Suppressor macrophage treated with lipopolysaccharide for 4 hours (primary cell): Measurements from ENCODE around the gene RNU5B-1.

Source experiments
- DNase-seq: peaks from one replicate; pipeline ENCODE4 v3.0.0-alpha.2; 2020

RNU5B-1 gene

DNA sequence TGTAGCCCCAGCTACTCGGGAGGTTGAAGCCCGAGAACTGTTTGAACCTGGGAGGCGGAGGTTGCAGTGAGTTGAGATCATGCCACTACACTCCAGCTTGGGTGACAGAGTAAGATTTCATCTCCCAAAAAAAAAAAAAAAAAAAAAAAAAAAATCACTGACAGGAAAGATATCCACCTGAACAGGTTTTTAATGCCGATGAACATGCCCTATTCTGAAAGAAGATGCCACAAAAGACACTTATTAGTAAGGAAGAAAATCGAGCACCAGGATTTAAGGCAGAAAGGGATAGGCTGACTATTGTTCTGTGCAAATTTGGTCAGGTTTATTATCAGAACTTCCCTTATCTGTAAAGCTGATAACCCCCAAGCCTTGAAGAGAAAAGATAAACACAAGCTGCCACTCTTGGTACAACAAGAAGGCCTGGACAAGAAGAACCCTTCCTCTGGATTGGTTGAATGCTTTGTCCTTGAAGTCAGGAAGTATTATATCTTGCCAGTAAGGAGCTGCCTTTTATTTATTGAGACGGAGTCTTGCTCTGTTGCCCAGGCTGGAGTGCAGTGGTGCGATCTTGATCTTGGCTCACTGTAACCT is 15.1 kb upstream of the RNU5B-1 start:
- no peak for DNase-seq

DNA sequence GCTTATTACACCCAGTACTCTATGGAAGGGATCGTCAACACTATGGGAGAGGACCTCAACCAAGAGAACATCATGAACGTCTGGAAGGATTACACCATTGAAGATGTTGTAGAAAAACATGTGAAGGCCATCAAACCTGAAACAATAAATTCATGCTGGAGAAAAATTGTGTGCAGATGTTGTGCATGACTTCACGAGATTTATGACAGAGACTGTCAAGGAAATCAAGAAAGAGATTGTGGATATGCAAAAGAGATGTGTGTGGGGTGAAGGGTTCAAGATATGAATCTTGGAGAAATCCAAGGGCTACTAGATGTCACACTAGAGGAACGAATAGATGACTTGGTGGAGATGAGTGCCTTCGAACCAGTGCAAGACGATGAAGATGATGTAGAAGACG is 14.2 kb upstream of the RNU5B-1 start:
- DNase-seq: no peak

GRCh38 chr15:65292938-65293518 is 11.4 kb upstream of the RNU5B-1 start:
- no peak for DNase-seq

DNA sequence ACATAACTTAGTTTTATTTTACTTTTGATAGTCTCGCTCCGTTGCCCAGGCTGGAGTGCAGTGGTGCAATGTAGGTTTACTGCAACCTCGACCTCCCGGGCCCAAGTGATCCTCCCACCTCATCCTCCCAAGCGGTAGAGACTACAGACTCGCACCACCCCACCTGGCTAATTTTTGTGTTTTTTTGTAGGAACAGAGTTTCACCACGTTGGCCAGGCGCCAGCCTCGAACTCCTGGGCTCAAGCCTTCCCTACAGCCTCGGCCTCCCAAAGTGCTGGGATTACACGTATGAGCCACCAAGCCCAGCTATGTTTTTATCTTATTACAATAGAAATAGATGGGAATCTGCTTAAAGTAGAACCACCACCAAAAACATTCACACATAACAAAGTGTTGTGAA is 5.7 kb upstream of the RNU5B-1 start:
- DNase-seq: no peak

DNA sequence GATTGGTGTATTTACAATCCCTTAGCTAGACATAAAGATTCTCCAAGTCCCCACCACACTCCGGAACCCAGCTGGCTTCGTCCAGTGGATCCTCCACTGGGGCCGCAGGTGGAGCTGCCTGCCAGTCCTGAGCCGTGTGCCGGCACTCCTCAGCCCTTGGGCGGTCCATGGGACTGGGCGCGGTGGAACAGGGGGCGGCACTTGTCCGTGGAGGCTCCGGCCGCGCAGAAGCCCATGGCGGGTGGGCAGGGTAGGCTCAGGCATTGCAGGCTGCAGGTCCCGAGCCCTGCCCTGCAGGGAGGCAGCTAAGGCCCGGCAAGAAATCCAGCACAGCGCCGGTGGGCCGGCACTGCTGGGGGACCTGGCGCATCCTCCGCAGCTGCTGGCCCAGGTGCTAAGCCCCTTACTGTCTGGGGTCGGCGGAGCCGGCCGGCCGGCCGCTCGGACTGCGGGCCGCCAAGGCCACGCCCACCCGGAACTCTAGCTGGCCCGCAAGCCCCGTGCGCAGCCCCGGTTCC is 3.5 kb upstream of the RNU5B-1 start:
- no peak for DNase-seq

DNA sequence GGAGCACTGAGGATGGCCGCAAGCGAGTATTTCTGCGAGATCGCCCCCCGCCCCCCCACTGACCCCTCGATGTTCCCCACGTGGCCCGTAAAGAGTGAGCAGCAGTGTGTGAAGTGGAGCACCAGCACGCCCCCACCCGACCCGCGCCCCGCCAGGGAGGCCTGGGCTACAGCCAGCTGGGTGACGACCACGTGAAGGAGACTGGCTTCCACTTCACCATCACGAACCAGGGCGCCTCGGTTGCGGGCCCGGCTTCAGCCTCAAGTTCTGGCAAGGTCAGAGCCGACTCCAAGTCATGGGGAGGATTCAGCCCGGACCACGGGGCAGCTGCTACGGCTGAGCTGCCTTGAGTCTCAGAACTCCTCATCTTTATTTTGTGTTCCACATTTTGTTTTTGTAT is 2.4 kb upstream of the RNU5B-1 start:
- DNase-seq: no peak

GRCh38 chr15:65303687-65304380 is 643 bp upstream of the RNU5B-1 start:
- peak; percentile 47 for DNase-seq

- no peak for DNase-seq
These were observed 777 bp downstream of the RNU5B-1 start for GRCh38 chr15:65305150-65305758.

- DNase-seq: no peak
These were observed 1.3 kb downstream of the RNU5B-1 start for GRCh38 chr15:65305776-65306175.

- no peak for DNase-seq
These were observed 2.1 kb downstream of the RNU5B-1 start for GRCh38 chr15:65306551-65306950.

GRCh38 chr15:65307978-65308377 is 3.5 kb downstream of the RNU5B-1 start:
- no peak for DNase-seq

DNA sequence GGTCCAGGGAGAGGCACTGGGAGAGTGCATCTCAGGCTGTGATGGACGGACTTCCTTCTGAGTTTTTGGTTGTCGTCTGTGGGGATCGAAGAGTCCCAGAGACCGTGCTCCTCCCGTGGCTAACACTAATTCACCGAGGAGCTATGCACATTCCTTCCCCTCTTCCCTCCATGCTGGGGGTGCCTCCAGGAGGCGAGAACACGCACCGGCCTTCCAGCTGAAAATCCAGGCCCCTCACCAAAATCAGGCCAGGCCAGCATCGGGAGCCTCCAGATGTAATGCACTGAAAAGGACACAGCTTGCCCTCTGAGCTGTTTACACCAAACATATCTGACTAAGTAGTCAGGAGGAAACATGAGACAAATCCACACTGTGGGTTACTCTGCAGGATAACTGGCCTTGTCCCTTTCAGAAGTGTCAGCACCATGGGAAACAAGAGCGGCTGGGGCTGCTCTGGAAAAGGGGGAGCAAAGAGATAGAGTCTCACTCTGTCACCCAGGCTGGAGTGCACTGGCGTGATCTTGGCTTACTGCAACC is 5.5 kb downstream of the RNU5B-1 start:
- no peak for DNase-seq

- no peak for DNase-seq
These were observed 6.1 kb downstream of the RNU5B-1 start for GRCh38 chr15:65310431-65311137.

- DNase-seq: no peak
These were observed 7.3 kb downstream of the RNU5B-1 start for GRCh38 chr15:65311760-65312159.

DNA sequence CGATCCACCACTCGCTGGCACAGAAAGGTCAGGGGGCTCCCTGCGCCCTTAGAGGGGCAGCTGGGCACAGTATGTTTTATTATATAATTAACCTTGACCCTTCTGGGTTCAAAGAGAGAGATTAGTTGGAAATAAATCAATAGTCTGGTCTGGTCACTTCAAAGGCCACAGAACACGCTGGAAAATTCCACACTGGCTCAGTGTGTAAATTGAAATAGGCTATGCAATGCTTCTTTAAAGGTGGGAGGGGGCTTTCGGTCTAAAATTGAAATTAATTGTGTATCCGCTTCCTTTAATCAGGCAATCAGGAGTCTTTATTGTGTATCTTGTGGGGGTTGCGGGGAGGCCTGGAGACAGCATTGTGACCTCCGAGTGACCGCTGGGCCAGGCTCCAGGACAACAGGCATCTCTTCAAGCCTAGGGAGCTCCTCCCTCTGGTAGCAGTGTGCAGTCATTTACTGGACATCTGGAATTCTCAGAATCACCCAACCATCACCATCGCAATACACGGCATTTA is 8.0 kb downstream of the RNU5B-1 start:
- DNase-seq: no peak

DNA sequence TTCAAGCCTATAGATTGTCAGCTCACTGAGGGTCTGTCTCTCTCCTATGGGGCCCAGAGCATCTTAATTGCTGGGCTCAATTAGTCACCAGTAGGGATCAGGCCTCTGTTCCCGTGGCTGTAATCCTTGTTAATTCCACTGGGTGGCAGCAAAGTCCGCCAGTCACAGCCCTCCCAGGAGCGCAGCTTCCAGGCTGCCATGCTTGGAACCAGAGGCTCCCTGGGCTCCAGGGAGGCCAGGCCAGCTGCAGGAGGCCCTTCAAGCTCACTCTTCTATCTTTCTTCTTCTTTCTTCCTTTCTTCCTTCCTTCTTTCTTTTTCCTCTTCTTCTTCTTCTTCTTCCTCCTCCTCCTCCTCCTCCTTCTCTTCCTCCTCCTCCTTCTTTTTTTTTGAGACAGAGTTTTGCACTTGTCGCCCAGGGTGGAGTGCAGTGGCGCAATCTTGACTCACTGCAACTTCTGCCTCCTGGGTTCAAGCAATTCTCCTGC is 14.4 kb downstream of the RNU5B-1 start:
- peak; percentile 85 for DNase-seq

GRCh38 chr15:65323071-65323511 is 18.6 kb downstream of the RNU5B-1 start:
- DNase-seq: no peak

- DNase-seq: no peak
These were observed 21.6 kb downstream of the RNU5B-1 start for GRCh38 chr15:65326117-65326526.

GRCh38 chr15:65326818-65327217 is 22.3 kb downstream of the RNU5B-1 start:
- DNase-seq: no peak

- DNase-seq: no peak
These were observed 23.3 kb downstream of the RNU5B-1 start for GRCh38 chr15:65327651-65328393.

GRCh38 chr15:65328506-65329287 is 24.2 kb downstream of the RNU5B-1 start:
- no peak for DNase-seq
